ENCODE measurements around the gene KLLN.

- TF ChIP-seq, protein P1, sequence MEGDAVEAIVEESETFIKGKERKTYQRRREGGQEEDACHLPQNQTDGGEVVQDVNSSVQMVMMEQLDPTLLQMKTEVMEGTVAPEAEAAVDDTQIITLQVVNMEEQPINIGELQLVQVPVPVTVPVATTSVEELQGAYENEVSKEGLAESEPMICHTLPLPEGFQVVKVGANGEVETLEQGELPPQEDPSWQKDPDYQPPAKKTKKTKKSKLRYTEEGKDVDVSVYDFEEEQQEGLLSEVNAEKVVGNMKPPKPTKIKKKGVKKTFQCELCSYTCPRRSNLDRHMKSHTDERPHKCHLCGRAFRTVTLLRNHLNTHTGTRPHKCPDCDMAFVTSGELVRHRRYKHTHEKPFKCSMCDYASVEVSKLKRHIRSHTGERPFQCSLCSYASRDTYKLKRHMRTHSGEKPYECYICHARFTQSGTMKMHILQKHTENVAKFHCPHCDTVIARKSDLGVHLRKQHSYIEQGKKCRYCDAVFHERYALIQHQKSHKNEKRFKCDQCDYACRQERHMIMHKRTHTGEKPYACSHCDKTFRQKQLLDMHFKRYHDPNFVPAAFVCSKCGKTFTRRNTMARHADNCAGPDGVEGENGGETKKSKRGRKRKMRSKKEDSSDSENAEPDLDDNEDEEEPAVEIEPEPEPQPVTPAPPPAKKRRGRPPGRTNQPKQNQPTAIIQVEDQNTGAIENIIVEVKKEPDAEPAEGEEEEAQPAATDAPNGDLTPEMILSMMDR (IDR thresholded peaks at IDR 0.05): peak in 3 of 4 experiments; percentile 11 to 25 (median 21)
- TF ChIP-seq POLR2A (IDR thresholded peaks at IDR 0.05): peak; percentile 19 to 52
These were observed 45.5 kb downstream of the KLLN start, which contains the start of gene ATAD1 for GRCh38 chr10:87817609-87818504.

All from uterus (tissue), 2 donors.